Panc1 (cell line): ENCODE data around the gene GRIA2. TPM values are rescaled to one million over a fixed set of nuclear protein-coding genes. Genes with fewer than 3 reads are reported as not detected.

Source experiments
- ATAC-seq: fragments of 200-7000 bp; cut with Tn5 transposase; 2 replicates; pipeline ENCODE4 v1.9.1; 2020; ENCODE audit warnings: mild to moderate bottlenecking, moderate library complexity
- BruUV-seq: library from RNA; stranded (reverse); fragments of 400-500 nt; replicated peaks from 2 replicates; lab custom pipeline; 2021; lab: Mats Ljungman, UMichigan
- CTCF ChIA-PET: fragments of 300-600 bp; sonication (Branson Sonifier 250); formaldehyde crosslinking; loops from one replicate; lab custom pipeline; 2022; ENCODE audit warnings: antibody characterized with exemption; lab: Charles Lee
- POLR2A ChIA-PET: fragments of 300-600 bp; sonication (Branson Sonifier 250); formaldehyde crosslinking; loops from one replicate; lab custom pipeline; 2022; ENCODE audit warnings: antibody characterized with exemption; lab: Charles Lee
- DNase-seq: peaks from one replicate; pipeline ENCODE4 v3.0.0-alpha.2; 2010; ENCODE audit warnings: low read depth, low spot score
- H3K27ac ChIP-seq: 2 replicates; pipeline ENCODE4 v1.5.1; 2011; ENCODE audit warnings: mild to moderate bottlenecking, low read length, inconsistent platforms
- H3K27me3 ChIP-seq: fragments of 200-500 bp; sonication (Bioruptor generic); 2 replicates; pipeline ENCODE4 v1.6.0; 2014; ENCODE audit warnings: low read length, inconsistent platforms; ENCODE audit not compliant: control insufficient read depth, insufficient read depth
- H3K36me3 ChIP-seq: fragments of 200-500 bp; sonication (Bioruptor generic); 2 replicates; pipeline ENCODE4 v1.5.1; 2014; ENCODE audit warnings: inconsistent platforms, mild to moderate bottlenecking, low read length, moderate library complexity; ENCODE audit not compliant: control insufficient read depth, insufficient read depth
- H3K4me1 ChIP-seq: 2 replicates; pipeline ENCODE4 v1.5.1; 2011; ENCODE audit warnings: inconsistent platforms, mild to moderate bottlenecking, low read length, moderate library complexity; ENCODE audit not compliant: control insufficient read depth, insufficient read depth
- H3K4me3 ChIP-seq, 2 experiments: 2 replicates each; pipeline ENCODE4 v1.5.1; 2011 to 2012; ENCODE audit warnings: low read depth in 2 of 2, low read length in 2 of 2, mild to moderate bottlenecking in 2 of 2, inconsistent platforms in 1 of 2, moderate library complexity in 1 of 2
- H3K9me3 ChIP-seq: fragments of 200-500 bp; sonication (Bioruptor generic); 2 replicates; pipeline ENCODE4 v1.5.1; 2014; ENCODE audit warnings: low read depth, mild to moderate bottlenecking, inconsistent platforms, low read length, moderate library complexity; ENCODE audit not compliant: control insufficient read depth, insufficient read depth
- POLR2AphosphoS5 ChIP-seq: IDR thresholded peaks from 2 replicates; pipeline ENCODE4 v1.6.1; 2012; ENCODE audit warnings: mild to moderate bottlenecking, low read depth, low read length, moderate library complexity
- SIN3A ChIP-seq: IDR thresholded peaks from 2 replicates; pipeline ENCODE4 v1.6.1; 2012; ENCODE audit warnings: low read depth, mild to moderate bottlenecking, low read length, moderate library complexity, borderline replicate concordance; ENCODE audit not compliant: insufficient read depth
- TCF7L2 ChIP-seq: IDR thresholded peaks from 2 replicates; pipeline ENCODE4 v1.6.1; 2011; ENCODE audit warnings: mild to moderate bottlenecking, low read depth, low read length, inconsistent platforms
- in situ Hi-C: cut with HindIII; loops from 2 replicates; pipeline ENCODE4 v1.10.0; 2016; ENCODE audit warnings: low sequenced_read_pairs, low pct_unique_long_range_greater_than_20kb
- intact Hi-C: fragments of 100-400 bp; cut with micrococcal nuclease; formaldehyde crosslinking; loops from one replicate; pipeline ENCODE4 v1.10.0; 2022; ENCODE audit not compliant: unreplicated experiment
- total RNA-seq: library from RNA; stranded (reverse); gene quantifications from one replicate; pipeline ENCODE4 v1.2.1, GENCODE V29; 2021; ENCODE audit not compliant: unreplicated experiment
- TF ChIP-seq, protein P1 (sequence below): fragments of 450-650 bp; IDR thresholded peaks from 2 replicates; pipeline ENCODE4 v1.5.1; 2017; ENCODE audit warnings: mild to moderate bottlenecking
- TF ChIP-seq, protein P2 (sequence below), 2 experiments: IDR thresholded peaks; 2 replicates each; pipeline ENCODE4 v1.6.1; 2011 to 2012; ENCODE audit warnings: low read depth in 2 of 2, control low read depth in 1 of 2, low read length in 1 of 2, mild to moderate bottlenecking in 1 of 2, moderate library complexity in 1 of 2; ENCODE audit not compliant: insufficient read depth in 1 of 2

The GRIA2 gene
- total RNA-seq, 1 experiment from 2014 or later: not detected

DNA sequence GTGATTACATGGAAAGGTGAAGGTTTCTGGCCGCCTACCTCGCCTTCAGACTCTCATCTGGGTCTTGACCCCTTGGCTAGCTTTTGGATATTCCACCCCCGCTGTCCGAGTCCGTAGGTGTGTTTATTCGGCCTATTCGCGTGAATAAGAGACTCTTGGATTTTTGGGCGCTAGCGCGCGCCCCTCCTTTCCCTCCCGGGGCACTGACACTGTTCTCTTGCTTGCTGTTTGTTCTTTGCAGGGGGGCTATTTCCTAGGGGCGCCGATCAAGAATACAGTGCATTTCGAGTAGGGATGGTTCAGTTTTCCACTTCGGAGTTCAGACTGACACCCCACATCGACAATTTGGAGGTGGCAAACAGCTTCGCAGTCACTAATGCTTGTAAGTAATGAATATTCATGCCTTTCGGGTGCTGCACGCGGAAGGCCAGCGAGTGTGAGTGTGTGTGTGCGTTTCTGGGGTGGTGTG lies 932 bp downstream of the GRIA2 start:
- ChIA-PET POLR2A (no interaction called here), CTCF (no interaction called here)
- in situ Hi-C loops (no loop called here), intact Hi-C loops (no loop called here)
- no peak for DNase-seq
- Histone ChIP-seq H3K4me1 (no peaks in the 10 kb centered on the region), H3K27me3 (no peaks in the 10 kb centered on the region), H3K36me3 (no peaks in the 10 kb centered on the region), H3K27ac (no peak overlapping the region), H3K4me3 (no peak overlapping the region), H3K9me3 (no peaks in the 10 kb centered on the region)
- BruUV-seq: no TSS peak
- no peak for ATAC-seq
- TF ChIP-seq, protein P1, sequence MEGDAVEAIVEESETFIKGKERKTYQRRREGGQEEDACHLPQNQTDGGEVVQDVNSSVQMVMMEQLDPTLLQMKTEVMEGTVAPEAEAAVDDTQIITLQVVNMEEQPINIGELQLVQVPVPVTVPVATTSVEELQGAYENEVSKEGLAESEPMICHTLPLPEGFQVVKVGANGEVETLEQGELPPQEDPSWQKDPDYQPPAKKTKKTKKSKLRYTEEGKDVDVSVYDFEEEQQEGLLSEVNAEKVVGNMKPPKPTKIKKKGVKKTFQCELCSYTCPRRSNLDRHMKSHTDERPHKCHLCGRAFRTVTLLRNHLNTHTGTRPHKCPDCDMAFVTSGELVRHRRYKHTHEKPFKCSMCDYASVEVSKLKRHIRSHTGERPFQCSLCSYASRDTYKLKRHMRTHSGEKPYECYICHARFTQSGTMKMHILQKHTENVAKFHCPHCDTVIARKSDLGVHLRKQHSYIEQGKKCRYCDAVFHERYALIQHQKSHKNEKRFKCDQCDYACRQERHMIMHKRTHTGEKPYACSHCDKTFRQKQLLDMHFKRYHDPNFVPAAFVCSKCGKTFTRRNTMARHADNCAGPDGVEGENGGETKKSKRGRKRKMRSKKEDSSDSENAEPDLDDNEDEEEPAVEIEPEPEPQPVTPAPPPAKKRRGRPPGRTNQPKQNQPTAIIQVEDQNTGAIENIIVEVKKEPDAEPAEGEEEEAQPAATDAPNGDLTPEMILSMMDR: no peak
- TF ChIP-seq TCF7L2 (no peak), SIN3A (no peak)

DNA sequence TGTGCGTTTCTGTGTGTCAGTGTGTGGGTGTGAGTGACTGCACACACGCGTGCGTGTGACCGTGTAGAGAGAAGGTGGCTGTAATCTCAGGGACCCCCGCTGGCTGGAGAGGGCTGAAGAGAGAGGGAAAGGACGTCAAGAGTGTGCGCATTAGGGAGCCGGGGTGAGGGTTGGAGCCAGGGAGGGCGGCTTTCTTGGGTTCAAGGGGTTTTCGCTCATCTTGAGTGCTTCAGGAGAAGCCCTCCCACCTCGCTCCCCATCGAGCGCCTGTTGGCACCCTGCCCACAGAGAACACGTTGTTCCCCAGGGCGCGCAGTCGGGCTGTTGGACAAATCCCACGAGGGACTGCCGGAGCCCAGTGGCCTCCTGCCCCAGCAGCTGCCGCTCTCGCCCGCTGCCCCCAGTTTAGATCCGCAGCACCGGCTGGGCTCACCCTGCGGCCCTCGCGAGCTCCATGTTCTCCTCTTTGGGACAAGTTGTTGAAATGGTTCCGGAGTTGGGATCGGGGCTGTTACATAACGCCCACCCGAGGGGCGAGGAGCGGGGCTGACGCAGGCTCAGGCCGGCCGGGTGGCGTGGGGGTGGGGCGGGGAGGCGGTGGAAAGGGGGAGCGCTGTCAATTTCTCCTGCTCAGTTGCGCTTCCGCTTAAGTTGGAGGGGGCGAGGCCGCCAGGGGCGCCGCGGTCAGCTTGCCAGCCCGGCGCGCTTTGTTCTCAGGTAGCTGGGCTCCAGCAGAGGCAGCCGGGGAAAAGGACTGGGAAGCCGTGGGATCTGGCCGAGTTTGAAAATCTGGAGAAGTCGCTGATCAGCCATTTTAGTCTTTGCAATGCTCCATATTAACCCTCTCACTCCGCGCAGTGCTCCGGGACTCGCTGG lies 1.6 kb downstream of the GRIA2 start:
- in situ Hi-C loops: no loop called here
- intact Hi-C loops: no loop called here

More for the DNA sequence above, 1.6 kb downstream of the GRIA2 start:
- POLR2A ChIA-PET: no interaction called here
- Histone ChIP-seq H3K36me3 (no peaks in the 10 kb centered on the region), H3K27ac (no peak overlapping the region), H3K4me3 (no peak overlapping the region; a peak in 1 of 4 replicates), H3K4me1 (no peaks in the 10 kb centered on the region), H3K9me3 (no peaks in the 10 kb centered on the region), H3K27me3 (no peaks in the 10 kb centered on the region)
- no TSS peak for BruUV-seq
- TF ChIP-seq TCF7L2 (no peak), POLR2AphosphoS5 (no peak), SIN3A (no peak)
- TF ChIP-seq, protein P1: no peak
- TF ChIP-seq, protein P2, sequence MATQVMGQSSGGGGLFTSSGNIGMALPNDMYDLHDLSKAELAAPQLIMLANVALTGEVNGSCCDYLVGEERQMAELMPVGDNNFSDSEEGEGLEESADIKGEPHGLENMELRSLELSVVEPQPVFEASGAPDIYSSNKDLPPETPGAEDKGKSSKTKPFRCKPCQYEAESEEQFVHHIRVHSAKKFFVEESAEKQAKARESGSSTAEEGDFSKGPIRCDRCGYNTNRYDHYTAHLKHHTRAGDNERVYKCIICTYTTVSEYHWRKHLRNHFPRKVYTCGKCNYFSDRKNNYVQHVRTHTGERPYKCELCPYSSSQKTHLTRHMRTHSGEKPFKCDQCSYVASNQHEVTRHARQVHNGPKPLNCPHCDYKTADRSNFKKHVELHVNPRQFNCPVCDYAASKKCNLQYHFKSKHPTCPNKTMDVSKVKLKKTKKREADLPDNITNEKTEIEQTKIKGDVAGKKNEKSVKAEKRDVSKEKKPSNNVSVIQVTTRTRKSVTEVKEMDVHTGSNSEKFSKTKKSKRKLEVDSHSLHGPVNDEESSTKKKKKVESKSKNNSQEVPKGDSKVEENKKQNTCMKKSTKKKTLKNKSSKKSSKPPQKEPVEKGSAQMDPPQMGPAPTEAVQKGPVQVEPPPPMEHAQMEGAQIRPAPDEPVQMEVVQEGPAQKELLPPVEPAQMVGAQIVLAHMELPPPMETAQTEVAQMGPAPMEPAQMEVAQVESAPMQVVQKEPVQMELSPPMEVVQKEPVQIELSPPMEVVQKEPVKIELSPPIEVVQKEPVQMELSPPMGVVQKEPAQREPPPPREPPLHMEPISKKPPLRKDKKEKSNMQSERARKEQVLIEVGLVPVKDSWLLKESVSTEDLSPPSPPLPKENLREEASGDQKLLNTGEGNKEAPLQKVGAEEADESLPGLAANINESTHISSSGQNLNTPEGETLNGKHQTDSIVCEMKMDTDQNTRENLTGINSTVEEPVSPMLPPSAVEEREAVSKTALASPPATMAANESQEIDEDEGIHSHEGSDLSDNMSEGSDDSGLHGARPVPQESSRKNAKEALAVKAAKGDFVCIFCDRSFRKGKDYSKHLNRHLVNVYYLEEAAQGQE (IDR thresholded peaks at IDR 0.05; ENCODE audit: insufficient read depth in 1 of 2, low read depth in 2 of 2, low read length in 1 of 2): no peak
- ATAC-seq (no peak), DNase-seq (no peak)
- CTCF ChIA-PET: no interaction called here
